Globus pallidus (tissue), 1 donor: ENCODE measurements around the gene MRPL20.
A peak's percentile ranks its signal among the peaks of the same experiment; 100 is the strongest.
"Not testable (repeated sequence)": the region's sequence is repeated elsewhere in the genome, so short reads cannot be mapped to it uniquely, and the experiment has no call there.

ENCODE experiments used
- DNase-seq: peaks from one replicate; pipeline ENCODE4 v3.0.0-alpha.2; 2015; ENCODE audit warnings: low spot score

MRPL20 gene

DNA sequence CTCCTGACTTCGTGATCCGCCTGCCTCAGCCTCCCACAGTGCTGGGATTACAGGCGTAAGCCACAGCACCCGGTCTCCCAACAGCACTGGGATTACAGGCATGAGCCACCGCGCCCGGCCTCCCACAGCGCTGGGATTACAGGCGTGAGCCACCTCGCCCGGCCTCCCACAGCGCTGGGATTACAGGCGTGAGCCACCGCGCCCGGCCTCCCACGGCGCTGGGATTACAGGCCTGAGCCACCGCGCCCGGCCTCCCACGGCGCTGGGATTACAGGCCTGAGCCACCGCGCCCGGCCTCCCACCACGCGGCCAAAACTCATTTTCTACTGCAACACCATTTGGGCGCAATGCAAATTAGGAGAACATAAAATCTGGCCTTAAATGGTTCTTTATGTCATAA, 21.8 kb downstream of the MRPL20 start:
- DNase-seq = not testable (repeated sequence)

DNA sequence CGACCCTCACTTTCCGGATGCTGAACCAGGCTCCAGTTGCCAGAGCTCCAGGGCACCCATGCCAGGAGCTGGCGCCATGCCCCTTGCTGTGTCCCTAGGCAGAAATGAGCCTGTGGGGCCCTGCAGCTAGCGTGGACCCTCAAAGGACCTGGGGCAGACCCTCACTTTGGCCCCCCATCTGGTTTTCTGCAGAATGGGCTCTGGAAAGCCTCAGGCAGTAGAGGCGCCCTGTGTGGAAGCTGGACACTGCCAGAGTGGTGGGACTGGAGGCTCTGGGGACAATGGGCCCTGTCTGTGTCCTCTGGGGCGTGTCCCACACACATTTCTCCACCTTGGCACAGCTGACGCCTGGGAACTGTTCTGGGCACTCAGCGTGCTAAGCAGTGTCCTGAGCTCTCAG, 25.8 kb downstream of the MRPL20 start:
- no peak for DNase-seq

GRCh38 chr1:1380860-1381259, 26.2 kb downstream of the MRPL20 start:
- no peak for DNase-seq

DNA sequence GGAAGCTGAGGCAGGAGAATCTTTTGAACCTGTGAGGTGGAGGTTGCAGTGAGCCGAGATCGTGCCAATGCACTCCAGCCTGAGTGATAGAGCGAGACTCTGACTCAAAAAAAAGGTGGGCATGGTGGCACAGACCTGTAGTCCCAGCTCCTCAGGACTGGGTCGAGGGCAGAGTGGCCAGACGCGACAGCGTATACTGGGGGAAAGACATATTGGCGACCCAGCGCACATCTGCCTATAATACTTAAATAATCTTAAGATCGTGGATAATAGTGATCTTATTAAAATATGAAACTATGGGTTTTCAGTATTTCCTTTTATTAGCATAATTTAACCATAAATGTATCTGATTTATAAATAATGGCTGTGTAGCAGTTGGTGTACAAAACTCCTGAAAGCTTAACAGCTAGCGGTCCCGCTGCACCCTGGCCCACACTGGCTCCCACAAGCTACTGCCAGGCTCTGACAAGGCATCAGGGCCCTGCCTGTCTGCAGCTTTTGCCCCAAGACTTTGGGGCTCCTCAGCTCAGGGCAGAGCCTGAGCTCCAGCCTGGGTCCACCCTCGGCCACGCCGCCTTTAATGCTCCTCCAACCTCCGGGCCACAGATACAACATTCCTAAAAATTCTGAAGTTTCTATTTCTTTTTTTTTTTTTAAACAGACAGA, 29.4 kb downstream of the MRPL20 start:
- DNase-seq = no peak

DNA sequence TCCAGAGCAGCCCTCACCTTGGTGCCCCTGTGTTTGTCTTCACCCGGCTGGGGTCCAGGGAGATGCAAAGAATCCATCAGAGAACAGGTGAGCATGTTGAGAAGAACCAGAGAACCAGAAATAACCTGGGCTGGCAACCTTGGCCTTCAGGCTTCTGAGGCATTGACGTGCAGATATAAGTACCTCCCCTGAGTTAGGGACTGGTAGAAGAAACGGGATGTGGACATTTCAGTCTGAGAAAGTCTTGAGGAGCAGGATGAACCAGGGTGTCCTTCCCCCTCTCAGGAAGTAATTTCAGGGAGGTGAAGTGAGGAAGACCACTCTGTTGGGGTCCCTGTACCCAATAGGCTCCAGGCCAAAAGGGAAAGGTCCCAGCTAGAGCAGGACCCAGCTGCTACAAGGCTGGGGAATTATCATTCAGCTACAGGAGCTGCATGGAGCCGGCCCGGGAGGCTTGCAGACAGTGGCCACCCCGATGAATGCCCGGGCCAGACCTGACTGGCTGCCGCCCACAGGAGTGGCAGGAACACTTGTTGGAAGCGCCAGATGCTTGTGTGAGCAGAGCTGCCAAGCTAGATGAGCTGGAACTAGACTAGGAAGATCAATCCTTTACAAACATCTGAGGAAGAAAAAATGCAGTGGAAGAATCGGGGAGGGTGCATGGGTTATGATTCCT, 30.4 kb downstream of the MRPL20 start:
- no peak for DNase-seq

DNA sequence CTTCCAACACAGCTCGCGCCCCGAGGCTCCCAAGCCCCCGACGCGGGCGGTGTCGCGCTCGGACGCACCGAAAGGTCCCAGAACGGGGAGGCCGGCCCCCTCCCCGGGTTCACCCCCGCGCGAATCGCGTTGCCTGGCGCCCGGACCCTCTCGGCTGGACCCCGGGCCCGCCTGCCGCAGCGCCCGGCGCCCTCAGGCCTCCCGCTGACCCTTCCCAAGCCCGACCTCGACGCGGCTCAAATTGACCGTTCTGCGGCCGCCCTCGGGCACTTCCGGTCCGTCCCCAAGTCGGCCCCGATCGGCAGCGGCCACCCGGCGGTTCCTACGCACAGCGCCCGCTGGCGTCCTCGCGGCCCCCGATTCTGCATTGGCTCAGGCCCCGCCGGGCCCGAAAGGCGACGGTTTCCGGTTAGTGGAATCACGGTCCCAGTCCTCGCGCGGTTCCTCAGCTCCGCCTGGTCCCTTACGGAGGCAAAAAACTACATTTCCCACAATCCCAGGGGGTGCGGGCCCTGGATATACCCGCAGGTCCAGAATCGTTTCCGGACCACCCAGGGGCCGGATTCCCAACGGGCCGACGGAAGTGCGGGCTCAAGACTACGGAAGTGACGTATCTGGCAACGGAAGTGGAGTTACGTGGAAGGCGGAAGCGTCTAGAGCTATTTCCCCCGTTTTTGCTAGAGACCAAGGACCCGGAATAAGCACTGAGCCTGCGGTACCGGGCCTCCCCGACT, 32.0 kb downstream of the MRPL20 start, which contains the start of gene AURKAIP1:
Gene AURKAIP1 (minus strand): TSS at position 279 of the 734 bp plus-strand sequence. CDS start 451 bp downstream, outside the sequence.
- peak; percentile 100 for DNase-seq

DNA sequence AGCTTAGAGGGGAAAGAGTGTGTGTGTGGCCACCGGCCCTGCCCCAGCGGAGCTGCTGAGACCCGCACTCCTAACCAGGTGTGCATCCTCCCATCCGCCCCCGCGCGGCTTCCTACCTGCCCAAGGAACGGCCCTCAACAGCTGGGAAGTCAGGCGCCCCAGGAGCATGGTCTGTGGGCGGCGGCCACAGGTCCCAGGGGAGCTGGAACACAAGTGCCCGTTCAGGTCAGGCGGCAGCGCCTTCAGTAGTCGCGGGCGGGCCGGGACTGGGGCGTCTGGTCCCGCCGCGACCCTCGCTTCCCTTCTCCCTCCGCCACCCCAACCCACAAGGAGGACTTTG, 32.5 kb downstream of the MRPL20 start:
- DNase-seq = no peak

DNA sequence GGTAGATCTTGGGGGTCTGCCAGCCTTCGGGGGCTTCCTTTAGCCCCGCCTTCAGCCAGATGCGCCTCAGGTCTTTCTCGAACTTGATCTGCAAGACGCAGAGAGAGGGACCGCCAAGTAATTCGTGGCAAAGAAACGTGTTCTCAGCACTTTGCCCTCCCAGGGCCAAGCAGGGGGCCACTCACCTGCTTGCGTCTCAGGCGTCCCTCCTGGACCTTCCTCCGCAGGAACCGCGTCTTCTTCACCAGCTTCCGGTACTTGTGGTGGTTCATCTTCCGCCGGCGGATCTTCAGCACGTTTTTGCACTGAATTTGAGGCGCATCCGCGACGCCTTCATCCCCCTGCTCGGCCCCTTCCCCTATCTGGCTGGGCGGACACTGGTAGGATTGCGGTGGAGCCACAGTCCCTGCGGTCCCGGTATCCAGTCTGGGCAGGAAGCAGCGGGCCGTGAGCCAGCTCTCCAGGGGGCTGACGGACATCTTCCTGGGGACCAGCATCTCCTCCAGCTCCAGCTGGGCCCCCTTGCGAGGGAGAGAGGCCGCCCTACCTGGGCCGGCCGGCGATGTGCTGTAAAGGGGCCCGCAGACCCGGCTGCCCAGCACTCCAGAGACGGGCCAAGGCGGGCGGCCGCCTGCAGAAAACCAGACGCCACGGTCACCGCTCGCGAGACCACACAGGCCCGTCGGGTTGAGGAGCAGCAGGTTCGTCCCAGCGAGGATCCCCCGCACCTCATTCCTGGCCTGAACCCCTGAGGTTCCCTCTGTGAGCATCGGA, 33.1 kb downstream of the MRPL20 start:
- DNase-seq = no peak

DNA sequence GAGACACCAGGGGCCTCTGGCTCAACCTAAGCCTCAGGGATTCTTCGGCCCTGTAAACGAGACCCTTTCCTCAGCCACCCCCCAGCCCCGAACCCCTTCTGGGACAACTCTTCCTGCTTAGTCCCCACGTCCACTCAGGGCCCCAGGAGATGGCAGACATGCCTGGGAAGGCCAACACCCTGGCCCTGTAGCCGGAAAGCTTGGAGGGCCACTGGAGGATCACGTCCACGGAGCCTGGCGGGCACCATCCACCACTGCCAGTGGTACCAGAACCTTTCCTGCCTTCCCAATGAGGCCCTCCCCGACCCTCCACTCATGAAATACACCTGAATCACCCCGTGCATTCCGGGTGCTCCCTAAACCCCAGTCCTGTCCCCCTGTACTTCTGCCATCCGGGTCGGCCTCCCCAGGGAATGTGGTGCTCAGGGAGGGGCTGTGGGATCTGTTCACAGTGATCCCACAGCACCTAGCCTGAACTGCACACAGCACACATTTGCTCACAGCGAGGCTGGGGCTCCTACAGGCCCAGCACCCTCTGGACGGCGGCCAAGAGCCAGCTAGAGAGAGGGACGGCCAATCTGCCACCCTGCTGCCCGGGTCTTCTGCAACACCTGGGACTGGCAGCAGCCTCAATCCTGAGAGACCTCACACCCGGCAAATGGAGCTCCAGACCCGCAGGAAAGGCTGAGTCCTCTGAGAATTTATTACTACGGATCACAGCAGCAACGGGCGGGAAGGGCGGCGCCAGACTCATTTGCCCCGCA, 33.9 kb downstream of the MRPL20 start:
- no peak for DNase-seq

DNA sequence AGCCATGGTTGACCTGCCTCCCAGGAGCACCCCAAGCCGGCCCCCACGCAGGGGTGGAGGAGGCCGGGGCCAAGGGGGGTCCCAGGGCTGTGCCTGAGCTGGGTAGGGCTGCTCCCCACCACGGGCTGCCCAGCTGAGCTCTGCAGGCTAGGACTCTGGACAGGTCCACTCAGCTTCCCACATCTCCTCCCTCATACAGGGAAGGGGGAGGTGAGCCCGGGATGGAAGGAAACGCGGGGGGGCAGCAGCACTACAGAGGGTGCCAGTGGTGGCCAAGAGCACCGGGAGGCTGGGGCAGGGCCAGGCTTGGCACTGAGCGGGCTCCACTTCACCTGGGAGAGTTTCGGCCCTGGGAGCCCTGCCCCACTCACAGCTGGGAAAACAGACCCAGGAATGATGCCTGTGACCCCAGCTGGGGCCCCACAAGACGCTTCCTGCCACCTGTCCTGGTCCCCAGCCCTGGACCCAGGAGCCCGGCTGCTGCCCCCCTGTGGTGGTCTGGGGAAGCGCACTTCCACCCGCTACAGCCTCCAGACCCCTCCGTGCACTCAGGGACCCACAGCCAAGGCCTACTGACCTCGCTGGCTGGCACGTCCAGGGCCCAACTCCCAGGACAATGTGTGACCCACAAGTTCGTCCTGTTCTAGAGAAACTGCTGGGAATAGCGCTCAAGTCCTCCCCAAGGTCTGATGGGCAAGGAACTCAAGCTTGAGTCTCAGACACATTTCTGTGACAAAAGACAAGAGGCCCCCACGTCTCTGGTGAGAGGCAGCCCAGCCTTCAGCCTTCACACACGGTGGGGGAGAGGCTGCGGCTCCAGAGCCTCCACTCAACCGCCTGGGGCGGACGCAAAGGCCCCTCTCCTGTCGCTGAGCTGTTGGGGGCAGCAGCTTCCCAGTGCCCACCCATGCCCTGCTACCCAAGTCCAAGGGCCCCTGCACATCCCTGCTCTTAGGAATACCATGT, 35.1 kb downstream of the MRPL20 start:
- no peak for DNase-seq

GRCh38 chr1:1371364-1371745, 35.7 kb downstream of the MRPL20 start:
- no peak for DNase-seq

DNA sequence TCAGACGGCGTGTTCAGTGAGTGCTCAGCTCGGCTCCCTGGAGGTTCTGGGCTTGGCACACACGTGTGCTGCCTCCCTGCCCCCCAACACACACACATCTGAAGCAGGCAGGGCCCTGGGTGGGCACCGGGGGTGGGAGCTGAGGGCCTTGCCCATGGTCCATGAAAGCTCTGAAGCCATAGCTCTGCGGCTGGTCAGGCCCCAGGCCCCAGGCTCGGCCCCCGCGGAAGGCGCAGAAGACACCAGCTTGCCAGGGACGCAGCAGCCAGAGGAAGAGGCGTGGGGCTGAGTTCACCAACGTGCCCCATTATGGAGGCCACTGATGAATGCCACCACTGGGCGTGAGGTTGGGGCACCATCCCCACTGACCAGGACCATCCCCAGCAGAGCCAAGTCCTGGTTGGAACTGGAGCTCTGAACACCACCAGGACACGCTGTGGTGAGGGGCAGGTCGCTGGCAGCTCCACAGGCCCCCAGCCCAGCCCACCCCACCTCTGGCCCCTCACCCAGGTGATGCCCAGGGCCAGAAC, 36.3 kb downstream of the MRPL20 start:
- DNase-seq = no peak

DNA sequence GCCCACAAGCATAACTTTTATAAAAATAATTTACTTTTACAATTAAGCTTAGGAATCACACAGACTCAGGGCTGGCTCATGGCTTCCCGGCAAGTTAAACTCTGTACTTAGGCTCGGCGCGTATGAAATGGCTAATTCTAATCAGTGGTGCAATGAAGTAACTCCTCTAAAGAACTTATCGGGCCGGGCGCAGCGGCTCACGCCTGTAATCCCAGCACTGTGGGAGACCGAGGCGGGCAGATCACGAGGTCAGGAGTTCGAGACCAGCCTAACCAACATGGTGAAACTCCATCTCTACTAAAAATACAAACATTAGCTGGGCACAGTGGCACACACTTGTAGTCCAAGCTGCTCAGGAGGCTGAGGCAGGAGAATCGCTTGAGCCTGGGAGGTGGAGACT, 37.0 kb downstream of the MRPL20 start:
- not testable (repeated sequence) for DNase-seq

DNA sequence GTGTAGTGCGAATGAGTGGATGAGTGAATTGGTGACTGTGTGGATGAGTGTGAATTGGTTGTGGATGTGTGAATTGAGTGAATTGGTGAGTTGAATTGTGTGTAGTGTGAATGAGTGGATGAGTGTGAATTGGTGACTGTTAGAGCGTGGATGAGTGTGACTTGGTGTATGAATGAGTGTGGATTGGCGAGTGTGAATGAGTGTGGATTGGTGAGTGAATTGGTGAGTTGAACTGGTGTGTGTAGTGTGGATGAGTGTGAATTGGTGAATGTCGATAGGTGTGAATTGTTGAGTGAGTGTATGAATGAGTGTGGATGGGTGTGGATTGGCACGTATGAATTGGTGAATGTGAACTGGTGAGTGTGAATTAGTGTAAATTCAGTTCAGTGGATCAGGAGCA, 39.8 kb downstream of the MRPL20 start:
- DNase-seq = no peak

DNA sequence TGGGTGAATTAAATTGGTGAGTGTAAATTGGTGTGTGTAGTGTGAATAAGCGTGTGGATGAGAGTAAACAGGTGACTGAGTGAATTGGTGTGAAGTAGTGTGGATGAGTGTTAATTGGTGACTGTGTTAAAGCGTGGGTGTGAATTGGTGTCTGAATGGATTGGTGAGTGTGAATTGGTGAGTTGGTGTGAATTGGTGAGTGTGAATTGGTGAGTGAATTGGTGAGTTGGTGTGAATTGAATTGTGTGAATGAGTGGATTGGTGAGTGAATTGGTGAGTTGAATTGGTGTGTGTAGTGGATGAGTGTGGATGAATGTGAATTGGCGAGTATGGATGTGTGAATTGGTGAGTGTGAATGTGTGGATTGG, 40.4 kb downstream of the MRPL20 start:
- no peak for DNase-seq

- DNase-seq = no peak
Observed at GRCh38 chr1:1365875-1366698, 41.0 kb downstream of the MRPL20 start.

GRCh38 chr1:1364266-1364665, 42.8 kb downstream of the MRPL20 start:
- DNase-seq = no peak

GRCh38 chr1:1361982-1362423, 45.1 kb downstream of the MRPL20 start:
- DNase-seq = no peak

- DNase-seq = no peak
Observed at GRCh38 chr1:1361233-1361981, 45.7 kb downstream of the MRPL20 start.
